Fibroblast of skin of left biceps (primary cell): ENCODE measurements around the gene FAM193A.
"Not testable (repeated sequence)": the region's sequence is repeated elsewhere in the genome, so short reads cannot be mapped to it uniquely, and the experiment has no call there.

Source experiments
- DNase-seq, 2 experiments: peaks; one replicate each; pipeline ENCODE4 v3.0.0-alpha.2; 2013; ENCODE audit warnings: low read depth in 2 of 2

Gene FAM193A

GRCh38 chr4:2608291-2608690 lies 71.8 kb downstream of the FAM193A start:
- no peak for DNase-seq

DNA sequence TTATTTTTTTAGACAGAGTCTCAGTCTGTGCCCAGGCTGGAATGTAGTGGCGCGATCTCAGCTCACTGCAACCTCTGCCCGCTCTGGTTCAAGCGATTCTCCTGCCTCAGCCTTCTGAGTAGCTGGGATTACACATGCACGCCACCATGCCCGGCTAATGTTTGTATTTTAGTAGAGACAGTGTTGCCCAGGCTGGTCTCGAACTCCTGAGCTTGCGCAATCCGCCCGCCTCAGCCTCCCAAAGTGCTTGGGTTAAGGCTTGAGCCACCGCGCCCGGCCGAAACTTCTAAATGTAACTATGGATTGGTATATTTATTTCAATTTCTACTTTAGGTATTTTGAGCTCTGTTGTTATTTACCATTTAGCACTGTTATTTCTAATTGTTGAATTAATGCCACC lies 79.4 kb downstream of the FAM193A start:
- DNase-seq = no peak

DNA sequence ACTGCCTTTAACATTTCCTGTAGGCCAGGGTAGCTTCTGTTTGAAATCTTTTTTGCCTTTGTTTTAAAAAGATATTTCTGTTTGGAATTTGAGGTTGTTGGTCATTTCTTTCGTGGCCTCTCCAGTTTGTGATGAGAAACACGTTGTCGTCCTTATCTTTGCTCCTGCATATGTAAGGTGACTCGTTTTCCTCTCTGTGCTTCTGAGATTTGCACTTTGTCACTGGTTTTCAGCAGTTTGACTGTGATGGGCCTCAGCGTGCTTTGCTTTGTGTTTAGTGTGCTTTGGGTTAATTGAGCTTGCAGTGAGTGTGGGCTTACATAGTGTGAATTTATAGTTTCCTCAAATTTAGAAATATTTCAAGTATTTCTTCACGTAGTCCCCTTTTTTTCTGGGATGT lies 81.5 kb downstream of the FAM193A start:
- no peak for DNase-seq

DNA sequence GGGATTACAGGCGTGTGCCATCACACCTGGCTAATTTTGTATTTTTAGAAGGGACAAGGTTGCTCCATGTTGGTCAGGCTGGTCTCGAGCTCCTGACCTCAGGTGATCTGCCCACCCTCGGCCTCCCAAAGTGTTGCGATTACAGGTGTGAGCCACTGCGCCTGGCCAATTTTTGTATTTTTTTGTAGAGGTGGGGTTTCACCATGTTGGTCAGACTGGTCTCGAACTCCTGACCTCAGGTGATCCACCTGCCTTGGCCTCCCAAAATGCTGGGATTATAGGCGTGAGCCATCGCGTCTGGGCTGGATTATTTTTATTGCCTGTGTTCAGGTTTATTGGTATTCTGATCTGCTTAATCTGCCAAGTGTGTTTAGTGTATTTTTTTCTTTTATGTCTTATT lies 82.3 kb downstream of the FAM193A start:
- not testable (repeated sequence) for DNase-seq

GRCh38 chr4:2619459-2619858 lies 83.0 kb downstream of the FAM193A start:
- DNase-seq = no peak

DNA sequence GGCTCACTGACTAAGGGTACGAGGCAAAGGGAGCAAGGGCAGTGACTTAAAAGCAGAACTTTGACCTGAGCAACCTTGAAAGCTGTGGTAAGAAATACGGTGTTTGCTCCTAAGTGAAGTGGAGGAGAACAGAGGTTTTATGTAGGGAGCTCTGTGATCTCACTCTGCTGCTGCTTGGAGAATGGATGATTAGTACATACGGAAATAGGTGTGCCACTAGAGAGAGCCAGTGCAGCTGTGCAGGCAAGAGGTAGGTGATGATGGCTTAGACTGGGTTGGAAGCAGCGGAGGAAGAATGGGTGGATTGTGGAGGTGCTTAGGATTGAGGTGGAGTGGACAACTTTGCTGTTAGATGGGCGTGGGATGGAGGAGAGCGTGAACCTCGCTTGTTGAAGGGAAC lies 85.0 kb downstream of the FAM193A start:
- no peak for DNase-seq

GRCh38 chr4:2623442-2623841 lies 87.0 kb downstream of the FAM193A start:
- no peak for DNase-seq

DNA sequence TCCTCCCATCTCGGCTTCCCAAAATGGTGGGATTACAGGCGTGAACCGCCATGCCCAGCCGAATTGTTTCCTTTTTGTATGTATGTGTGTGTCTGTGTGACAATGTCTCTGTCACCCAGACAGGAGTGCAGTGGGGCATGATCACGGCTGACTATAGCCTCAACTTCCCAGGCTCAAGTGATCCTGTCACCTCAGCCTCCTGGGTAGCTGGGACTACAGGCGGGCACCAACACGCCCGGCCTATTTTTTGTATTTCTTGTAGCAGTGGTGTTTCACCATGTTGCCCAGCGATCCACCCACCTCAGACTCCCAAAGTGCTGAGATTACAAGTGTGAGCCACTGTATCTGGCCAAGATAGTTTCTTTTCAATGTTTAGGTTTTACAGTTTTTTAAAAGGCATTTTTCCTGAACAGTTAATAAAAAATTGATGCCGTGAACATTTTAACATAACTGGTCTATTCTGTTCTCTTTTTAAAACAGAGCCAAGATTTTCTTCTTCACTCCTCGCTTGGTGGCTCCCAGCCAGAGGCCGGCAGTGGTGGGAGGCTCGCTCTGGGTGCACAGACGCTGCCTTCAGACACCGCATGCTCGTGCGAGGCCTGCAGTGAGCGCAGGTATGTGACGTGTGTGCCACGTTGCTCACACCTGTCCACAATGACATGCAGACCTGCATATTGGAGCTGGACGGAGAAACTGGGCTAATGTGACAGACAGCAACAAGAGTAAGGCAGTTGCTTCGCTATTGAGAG lies 88.5 kb downstream of the FAM193A start:
- no peak for DNase-seq

GRCh38 chr4:2626231-2626630 lies 89.8 kb downstream of the FAM193A start:
- DNase-seq = no peak

DNA sequence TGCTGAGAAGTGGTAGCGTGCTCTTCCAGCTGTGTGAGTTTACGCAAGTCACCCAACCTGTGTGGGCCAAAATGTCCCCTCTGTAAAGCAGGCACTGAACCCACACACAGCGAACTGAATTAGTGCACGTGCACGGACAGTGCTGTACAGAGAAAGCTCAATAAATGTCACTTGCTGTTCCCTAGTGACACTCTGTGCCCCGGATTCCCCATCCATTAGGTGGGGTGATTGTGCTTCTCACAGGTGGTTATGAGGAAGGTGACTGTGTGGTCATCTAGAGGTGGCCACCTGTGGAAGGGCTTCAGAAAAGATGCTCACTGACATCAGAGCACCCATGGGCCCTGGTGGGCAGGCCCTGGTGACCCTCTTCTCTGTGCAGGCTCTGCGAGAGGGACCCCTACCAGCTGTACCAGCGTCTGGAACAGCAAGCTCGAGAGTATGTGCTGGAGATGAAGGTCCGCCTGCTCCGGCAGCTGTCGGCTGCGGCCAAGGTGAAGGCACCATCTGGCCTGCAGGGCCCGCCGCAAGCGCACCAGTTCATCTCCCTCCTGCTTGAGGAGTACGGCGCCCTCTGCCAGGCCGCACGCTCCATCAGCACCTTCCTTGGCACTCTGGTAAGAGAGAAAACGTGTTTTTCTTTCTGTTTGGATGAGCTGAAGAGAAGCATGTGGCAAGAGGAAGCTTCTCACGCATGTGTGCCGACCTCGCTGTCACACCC lies 94.3 kb downstream of the FAM193A start:
- no peak for DNase-seq

- DNase-seq = no peak
Observed at GRCh38 chr4:2634014-2634413, 97.6 kb downstream of the FAM193A start.

DNA sequence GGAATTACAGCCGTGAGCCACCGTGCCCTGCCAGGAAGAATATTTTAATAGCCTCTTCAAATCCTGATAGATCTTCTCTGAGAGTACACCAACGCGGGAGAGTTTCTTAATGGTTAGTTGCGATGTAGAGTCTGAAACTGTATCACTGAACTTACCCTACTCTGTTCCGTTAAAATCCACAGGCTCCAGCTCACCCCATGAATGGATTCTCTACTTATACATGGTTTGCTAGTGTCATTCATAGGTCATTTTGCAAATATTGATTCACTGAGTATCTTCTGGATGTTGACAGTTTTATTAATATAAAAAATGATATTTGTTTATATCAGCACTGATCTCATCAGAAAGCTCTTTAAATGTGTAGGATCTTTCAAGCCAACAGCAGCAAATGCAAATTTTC lies 99.9 kb downstream of the FAM193A start:
- no peak for DNase-seq

DNA sequence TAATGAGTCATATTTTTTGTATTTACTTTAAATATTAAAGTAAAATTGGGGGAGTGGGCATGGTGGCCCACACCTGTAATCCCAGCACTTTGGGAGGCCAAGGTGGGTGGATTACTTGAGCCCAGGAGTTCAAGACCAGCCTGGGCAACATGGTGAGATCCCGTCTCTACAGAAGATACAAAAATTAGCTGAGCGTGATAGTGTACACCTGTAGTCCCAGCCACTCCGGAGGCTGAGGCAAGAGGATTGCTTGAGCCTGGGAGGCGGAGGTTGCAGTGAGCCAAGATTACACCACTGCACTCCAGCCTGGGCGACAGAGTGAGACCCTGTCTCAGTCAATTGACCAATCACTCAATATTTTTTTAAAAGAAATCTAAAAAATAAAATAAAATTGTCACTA lies 100.5 kb downstream of the FAM193A start:
- not testable (repeated sequence) for DNase-seq

- no peak for DNase-seq
Observed at GRCh38 chr4:2637956-2638552, 101.6 kb downstream of the FAM193A start.

GRCh38 chr4:2638730-2639129 lies 102.3 kb downstream of the FAM193A start:
- no peak for DNase-seq

- no peak for DNase-seq
Observed at GRCh38 chr4:2642968-2643367, 106.5 kb downstream of the FAM193A start.

- DNase-seq = no peak
Observed at GRCh38 chr4:2643555-2643954, 107.1 kb downstream of the FAM193A start.

DNA sequence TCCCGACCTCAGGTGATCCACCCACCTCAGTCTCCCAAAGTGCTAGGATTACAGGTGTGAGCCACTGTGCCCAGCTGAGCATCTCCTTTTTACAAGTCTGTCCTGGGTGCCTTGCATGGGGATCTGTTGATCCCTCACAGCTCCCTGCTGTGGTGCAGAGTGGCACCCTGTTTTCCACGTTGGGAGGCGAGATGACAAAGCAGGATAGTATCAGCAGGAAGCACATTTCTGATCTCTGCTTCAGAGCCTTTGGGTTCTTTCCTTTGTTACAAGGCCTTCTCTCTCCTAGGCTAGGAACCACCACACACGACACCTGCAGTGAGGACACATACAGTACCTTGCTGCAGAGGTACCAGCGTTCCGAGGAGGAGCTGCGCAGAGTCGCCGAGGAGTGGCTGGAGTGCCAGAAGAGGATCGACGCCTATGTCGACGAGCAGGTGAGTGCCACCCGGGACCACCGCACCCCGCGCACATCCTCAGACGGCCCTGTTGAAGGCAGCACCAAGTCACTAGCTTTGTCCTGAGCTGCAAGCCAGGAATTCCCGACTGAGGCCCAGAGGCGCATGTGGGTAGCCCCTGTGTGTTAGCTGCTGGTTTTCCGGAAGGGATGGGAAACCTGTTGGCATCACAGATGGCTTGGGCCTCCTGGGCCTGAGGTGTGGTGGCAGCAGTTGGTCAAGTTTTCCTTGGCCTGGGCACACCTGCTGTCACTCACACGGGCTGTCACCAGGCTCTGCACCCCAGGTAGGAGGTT lies 110.1 kb downstream of the FAM193A start:
- no peak for DNase-seq

GRCh38 chr4:2647403-2648158 lies 111.1 kb downstream of the FAM193A start:
- DNase-seq = no peak

GRCh38 chr4:2648159-2648814 lies 111.8 kb downstream of the FAM193A start:
- no peak for DNase-seq

DNA sequence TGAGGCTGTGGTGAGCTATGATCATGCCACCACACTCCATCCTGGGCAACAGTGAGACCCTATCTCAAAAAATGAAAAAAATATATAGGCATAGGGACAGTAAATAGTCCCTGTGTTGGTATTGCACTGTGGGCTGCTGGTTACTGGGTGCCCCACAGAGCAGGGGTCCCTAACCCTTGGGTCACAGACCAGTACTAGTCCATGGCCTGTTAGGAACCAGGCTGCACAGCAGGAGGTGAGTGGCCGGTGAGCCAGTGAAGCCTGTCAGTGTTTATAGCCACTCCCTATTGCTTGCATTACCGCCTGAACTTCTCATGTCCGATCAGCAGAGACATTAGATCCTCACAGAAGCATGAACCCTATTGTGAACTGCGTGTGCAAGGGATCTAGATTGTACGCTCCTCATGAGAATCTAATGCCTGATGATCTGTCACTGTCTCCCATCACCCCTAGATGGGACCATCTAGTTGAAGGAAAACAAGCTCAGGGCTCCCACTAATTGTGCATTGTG lies 113.2 kb downstream of the FAM193A start:
- DNase-seq = no peak
